Hepatocyte (in vitro differentiated cells): ENCODE results near the gene CLEC11A.

Source experiments
- EZH2 ChIP-seq: fragments of 200-600 bp; sonication (generic); IDR thresholded peaks from 2 replicates; pipeline ENCODE4 v1.6.1; 2016; ENCODE audit warnings: antibody characterized with exemption, mild to moderate bottlenecking, borderline replicate concordance
- EZH2phosphoT487 ChIP-seq: fragments of 200-600 bp; sonication (generic); IDR thresholded peaks from one replicate; pipeline ENCODE4 v1.6.1; 2018; ENCODE audit warnings: antibody characterized with exemption, mild to moderate bottlenecking, low read depth, moderate library complexity; ENCODE audit not compliant: unreplicated experiment, severe bottlenecking
- TF ChIP-seq, protein P1 (sequence below): fragments of 200-600 bp; sonication (generic); IDR thresholded peaks from 2 replicates; pipeline ENCODE4 v1.5.1; 2016; ENCODE audit warnings: antibody characterized with exemption, mild to moderate bottlenecking; ENCODE audit not compliant: poor library complexity

DNA sequence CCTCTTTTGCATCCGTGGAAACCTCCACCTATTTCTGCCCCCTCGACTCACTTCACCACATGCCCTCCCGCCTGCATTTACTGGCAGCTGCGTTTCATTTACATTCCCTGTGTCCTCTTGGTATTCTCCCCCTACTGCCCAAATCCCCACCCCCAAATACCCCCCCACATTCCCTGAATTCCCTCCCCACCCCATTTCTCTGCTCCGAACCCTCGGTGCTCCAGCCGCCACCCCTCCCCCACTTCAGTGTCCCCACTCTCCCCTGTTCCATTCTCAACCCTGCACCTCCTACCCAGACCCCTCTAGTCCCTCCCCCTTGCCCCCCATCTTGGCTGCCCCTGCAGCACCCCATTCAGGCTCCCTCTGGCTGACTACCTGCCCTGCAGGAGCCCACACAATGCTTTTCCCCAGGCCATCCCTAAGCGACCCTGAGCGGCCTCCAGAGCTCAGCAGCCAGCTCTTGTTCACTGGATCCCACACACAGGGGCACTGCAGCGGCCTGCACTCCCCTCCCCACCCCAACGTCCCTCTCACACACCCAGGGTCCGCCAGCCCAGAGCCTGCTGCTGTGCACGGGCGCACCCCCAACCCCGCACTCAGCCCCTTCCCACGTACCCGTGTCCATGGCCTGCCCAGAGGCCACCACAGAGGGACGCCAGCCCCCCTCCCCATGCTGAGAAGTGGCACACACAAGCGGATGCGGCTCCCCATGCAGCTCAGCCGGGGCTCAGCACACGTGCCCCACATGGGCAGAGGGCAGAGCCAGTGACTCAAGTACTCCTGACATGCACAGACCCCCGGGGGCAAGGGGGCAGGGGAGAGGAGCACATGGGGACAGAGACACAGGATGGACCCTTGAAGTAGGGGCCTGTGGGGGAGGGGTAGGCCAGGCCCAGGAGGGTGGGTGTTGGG lies 29.8 kb upstream of the CLEC11A start:
- TF ChIP-seq, protein P1, sequence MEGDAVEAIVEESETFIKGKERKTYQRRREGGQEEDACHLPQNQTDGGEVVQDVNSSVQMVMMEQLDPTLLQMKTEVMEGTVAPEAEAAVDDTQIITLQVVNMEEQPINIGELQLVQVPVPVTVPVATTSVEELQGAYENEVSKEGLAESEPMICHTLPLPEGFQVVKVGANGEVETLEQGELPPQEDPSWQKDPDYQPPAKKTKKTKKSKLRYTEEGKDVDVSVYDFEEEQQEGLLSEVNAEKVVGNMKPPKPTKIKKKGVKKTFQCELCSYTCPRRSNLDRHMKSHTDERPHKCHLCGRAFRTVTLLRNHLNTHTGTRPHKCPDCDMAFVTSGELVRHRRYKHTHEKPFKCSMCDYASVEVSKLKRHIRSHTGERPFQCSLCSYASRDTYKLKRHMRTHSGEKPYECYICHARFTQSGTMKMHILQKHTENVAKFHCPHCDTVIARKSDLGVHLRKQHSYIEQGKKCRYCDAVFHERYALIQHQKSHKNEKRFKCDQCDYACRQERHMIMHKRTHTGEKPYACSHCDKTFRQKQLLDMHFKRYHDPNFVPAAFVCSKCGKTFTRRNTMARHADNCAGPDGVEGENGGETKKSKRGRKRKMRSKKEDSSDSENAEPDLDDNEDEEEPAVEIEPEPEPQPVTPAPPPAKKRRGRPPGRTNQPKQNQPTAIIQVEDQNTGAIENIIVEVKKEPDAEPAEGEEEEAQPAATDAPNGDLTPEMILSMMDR = no peak
- TF ChIP-seq EZH2phosphoT487 (no peak), EZH2 (no peak)
